Stimulated activated CD4-positive, alpha-beta T cell treated with anti-CD3 and anti-CD28 coated beads, Interleukin-15, amount 100 ng/mL, for 48 hours (primary cell): ENCODE data around the gene KRT82.
"Not testable (repeated sequence)": the region's sequence is repeated elsewhere in the genome, so short reads cannot be mapped to it uniquely, and the experiment has no call there.

ENCODE experiments used
- DNase-seq, 2 donors: peaks; one replicate each; pipeline ENCODE4 v3.0.0-alpha.2; 2020; ENCODE audit warnings: low read depth in 2 of 2

KRT82 gene

GRCh38 chr12:52413202-52413601 lies 7.1 kb upstream of the KRT82 start:
- DNase-seq, result no peak

DNA sequence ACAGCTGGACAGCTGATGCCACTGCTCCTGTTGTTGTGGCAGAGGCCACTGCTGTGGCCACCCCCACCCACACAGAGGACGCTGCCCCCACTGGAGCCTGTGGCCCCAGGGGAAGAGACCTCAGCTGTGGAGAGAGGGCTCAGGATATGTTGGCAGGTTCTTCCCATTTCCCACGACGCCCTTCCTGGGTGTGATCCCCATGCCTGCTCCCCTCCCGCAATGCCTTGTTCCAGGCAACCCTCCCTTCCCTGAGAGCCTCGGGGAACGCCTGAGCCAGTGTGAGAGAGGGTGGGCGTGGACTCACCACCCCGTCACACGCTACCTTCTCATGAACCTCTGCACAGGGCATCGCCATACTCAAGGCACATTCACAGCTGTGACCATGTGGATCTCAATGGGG lies 5.7 kb upstream of the KRT82 start:
- no peak for DNase-seq

- not testable (repeated sequence) for DNase-seq
Measured at GRCh38 chr12:52410589-52411248, 4.6 kb upstream of the KRT82 start.

DNA sequence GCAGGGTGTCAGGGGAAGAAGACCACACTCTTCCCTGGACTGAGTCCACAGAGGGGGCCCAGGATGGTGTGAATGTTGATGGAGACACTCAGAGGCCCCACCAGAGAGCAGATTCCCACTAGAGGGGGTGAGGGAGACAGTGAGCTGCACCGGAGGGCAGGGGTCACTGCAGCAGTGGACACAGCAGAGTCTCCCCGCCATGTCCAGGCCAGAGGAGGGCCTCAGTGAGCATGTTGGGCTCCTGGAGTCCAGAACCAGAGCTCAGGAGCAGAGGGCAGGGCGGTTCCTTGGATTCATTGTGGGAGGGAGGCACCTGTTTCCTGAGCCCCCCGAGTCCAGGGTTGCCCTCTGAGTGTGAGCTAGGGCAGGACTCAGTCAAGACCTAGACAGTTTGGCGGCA lies 1.8 kb upstream of the KRT82 start:
- DNase-seq, result no peak

GRCh38 chr12:52404951-52405350 lies 1.2 kb downstream of the KRT82 start:
- no peak for DNase-seq

GRCh38 chr12:52403561-52403960 lies 2.6 kb downstream of the KRT82 start:
- DNase-seq, result no peak

DNA sequence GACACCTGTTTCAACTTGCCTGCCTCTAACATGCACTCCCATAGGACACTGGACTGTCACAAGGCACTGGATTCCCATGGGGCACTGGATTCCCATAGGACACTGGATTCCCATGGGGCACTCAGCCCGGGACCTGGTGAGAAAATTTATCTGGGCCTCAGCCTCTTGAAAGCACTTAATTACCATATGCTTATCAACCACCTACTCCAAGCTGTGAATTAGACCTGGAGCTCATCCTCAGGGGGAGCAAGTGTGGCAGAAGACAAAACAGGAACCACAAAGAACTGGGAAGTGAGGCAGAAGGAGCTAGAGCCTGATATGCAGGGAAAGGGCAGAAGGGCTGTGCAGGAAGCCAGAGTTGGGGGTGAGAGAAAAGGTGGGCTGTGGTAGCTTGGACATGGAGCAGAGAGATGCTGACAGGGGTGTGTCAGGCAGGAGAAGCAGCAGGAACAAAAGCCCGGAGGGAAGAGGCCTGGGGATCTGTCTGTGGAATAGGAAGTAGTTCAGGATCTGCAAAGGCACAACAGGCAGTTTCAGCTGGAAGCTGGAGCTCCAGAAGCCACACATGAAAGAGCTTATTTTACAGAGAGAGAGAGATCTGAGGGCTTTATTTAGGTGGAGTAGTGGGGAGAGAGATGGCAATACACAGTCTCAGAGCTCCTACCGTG lies 3.1 kb downstream of the KRT82 start:
- no peak for DNase-seq

DNA sequence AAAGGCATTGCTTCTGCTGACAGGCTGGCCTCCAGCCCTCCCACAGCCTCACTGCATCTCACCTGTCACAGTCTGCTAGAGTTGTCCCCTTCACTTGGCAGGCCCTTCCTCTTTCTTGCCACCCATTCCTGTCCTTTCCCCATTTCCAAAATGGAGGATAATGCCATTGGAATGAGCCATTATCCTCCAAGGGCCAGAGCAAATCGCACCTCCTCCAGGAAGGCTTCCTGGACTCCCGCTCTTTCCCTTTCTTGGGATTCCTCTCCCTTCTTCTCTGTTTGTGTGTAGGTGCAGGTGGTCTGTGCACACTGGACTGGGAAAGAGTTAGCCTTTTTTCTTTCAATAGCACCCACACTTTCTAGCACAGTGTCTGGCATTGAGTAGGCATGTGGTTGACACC lies 3.8 kb downstream of the KRT82 start:
- no peak for DNase-seq

DNA sequence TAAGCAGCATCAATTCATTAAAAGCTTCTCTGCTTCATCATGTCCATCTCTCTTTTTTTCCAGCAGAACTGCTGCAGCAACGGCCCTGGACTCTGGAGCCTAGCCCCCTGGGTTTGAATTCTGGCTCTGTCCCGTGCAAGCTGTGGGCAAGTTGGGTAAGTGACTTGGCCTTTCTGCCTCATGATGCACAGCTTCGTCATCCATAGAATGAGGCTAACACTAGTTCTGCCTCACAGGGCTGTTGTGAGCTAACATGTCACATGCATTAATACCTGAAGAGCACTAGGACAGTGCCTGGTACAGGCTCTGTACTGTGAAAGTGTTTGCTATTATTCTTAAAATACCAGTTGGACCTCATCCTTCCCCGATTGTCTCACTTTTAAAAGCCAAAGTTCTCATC lies 4.2 kb downstream of the KRT82 start:
- DNase-seq, result no peak

DNA sequence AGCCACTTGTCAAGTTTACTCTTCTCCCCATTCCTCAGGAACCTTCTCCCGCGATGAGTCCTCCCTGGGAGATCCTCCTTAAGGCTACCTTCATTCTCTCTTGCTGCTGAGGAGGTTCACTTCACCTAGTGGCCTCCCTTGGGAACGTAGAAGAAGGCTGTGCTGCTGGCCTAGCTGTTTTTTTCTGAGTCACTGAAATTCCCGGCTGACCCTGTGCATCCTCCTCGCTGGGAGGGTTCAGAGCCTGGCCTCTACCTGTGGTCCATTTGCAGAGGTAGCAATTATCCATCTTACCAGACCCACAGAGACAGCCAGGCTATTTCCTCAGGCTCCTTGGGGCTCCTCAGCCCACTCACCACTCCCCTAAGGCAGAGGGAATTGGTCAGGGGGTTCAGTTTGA lies 4.6 kb downstream of the KRT82 start:
- DNase-seq, result no peak

- DNase-seq, result no peak
Measured at GRCh38 chr12:52400906-52401305, 5.2 kb downstream of the KRT82 start.

- no peak for DNase-seq
Measured at GRCh38 chr12:52399756-52400155, 6.4 kb downstream of the KRT82 start.

GRCh38 chr12:52398176-52398575 lies 8.0 kb downstream of the KRT82 start:
- no peak for DNase-seq

- DNase-seq, result no peak
Measured at GRCh38 chr12:52396656-52397055, 9.5 kb downstream of the KRT82 start.

DNA sequence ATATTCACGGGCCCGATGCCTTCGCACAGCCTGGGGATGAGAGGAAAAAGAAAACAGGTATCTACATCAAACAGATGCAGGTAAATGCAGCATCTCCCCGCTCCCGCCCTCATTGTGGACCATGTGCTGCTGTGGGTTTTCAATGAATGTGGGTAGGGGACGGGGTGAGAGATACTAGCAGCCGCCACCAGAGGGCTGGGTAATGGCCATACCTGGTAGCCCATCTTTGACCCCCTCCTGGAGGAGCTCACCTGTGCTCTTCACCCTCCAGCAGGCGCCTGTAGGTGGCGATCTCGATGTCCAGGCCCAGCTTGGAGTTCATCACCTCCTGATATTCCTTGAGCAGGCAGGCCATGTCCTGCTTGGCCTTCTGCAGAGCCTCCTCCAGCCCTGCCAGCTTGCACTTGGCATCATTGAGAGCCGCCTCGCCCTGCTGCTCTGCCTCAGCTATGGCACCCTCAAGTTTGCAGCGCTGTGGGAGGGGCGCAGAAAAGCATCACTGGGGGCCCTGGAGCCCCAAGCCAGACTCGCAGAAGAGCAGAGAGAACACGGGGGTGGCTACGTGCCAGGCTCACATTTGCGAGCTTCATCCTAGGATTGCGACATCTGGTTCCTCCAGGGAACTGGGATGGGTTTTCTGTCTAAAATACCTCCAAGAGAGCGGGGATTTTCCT lies 10.2 kb downstream of the KRT82 start:
- DNase-seq, result no peak

DNA sequence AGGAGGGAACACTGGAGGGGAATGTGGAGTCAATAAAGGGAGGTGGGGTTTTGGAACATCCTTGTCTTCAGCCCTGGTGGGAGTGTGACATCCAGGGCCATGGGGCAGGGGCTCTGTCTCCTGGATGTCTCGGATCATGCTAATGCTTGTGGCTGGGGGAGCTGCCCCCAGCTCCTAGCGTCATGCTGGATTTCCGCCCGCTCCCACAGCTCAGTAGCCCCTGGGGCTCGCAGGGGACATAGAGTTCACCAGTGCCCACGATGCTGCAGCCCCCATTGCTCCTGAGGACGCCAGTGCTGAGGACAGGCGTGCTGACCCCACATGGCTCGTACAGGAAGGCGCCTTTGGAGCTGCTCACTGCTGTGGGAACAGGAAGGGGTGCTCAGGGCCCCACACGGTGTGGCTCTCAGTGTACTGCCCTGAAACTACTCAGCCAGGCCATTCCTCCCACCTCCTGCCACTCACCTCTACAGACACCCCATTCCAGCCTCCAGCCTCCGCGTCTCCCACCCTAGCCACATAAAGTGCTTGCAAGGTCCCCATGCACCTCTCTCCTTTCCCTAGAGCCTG lies 11.2 kb downstream of the KRT82 start:
- DNase-seq, result no peak

DNA sequence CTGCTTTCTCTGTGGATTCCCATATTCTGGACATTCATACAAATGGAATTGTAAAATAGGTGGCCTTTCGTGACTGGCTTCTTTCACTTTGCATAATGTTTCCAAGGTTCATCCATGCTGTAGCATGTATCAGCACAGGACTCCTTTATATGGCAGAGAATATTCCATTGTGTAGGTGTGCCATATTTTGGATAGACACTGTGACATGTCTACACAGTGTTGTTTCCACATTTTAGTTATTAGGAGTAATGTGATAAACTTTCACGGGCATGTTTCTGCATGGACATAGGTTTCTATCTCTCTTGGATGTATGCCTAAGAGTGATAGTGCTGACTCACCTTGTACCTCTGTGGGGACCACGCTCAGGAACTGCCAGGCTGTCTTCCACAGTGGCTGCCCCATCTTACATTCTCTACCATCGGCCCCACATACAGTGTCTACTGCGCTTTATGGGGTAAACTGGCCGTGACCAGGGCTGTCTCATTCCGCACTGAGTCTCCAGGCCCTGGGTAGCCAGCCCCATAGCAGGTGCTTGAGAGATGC lies 13.6 kb downstream of the KRT82 start:
- DNase-seq, result no peak

DNA sequence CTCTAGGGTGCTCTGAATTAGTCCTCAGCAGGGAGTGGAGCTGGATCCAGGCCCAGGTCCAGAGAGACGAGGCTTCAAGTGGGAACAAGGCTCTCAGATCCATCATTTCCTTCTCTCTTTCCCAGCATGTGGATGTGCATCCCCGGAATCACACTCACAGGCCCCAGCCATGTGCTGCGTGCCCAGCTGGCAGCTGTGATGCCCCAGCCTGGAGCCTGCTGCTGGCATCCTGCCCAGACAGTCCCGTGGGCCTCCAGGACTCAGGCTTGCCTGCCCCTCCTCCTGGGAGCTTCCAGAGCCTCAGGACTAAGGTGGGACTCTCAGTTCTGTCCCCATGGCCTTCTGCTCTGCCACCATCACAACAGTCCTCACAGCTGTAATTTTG lies 14.5 kb downstream of the KRT82 start:
- no peak for DNase-seq

DNA sequence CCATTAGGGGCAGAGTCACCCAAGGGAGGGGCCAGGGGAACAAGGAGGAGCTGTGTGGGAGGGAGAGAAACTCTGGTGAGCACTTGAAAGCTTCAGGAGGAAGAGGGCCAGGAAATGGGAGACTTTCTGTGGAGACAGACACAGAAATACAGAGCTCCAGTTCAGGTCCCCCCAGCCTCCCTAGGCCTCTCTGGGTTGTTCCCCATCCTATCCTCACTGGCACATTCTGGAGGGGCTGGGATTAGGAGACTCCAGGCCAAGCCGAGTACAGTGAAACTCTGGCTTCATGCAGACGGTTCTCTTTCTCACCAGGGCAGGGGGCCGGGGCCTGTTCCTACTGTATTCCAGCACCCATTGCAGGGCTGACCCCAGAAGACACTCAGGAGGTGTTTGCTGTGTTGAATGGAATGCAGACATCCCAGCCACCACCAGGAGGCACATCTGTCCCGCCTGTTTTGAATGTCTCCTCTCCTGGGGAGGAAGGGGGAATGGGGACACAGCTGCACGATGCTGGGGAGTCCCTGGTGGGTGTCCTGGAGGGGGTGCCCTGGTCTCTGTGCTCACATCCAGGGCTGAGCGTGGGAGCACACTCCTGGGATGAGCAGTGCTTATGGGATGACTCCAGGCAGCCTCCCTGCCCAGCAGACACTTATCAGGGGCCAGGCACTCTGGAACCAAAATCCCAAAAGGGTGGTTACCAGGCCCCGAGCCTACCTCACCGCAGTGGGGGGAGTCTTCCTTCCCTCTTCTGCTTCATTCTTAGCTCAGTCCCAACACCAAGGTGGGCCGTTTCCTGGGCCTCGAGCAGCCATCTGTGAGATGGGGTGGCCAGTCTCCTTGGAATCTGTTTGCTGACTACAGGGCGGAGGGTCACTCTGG lies 15.2 kb downstream of the KRT82 start:
- no peak for DNase-seq

- DNase-seq, result no peak
Measured at GRCh38 chr12:52389313-52390207, 16.6 kb downstream of the KRT82 start.

- no peak for DNase-seq
Measured at GRCh38 chr12:52387859-52388258, 18.3 kb downstream of the KRT82 start.
